GM18870 (cell line): Measurements from ENCODE around the gene POTEE.
"Not testable (repeated sequence)": the region's sequence is repeated elsewhere in the genome, so short reads cannot be mapped to it uniquely, and the experiment has no call there.

Experiments used
- ATAC-seq: cut with Tn5 transposase; IDR thresholded peaks from one replicate; pipeline ENCODE4 v1.9.1; 2021; ENCODE audit warnings: moderate library complexity; ENCODE audit not compliant: unreplicated experiment

Gene POTEE

GRCh38 chr2:131209030-131209772 is at the start of gene POTEE:
POTEE (plus strand) TSS chr2:131209536; CDS start chr2:131218403, 8,867 bp downstream.
- ATAC-seq = not testable (repeated sequence)

- not testable (repeated sequence) for ATAC-seq
Observed at GRCh38 chr2:131165562-131165961, 43.8 kb upstream of the POTEE start.

DNA sequence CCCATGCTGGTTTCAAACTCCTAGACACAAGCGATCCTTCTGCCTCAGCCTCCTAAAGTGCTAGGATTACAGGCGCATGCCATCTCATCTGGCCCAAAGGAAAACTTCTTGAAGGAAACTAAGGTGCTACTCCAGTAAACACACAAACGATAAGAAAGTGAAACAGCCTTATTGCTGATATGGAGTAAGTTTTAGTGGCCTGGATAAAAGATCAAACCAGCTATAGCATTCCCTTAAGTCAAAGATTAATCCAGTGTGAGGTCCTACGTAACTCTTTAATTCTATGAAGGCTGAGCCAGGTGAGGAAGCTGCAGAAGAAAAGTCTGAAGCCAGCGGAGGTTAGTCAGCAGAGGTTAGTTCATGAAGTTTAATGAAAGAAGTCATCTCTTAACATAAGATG is 40.8 kb upstream of the POTEE start:
- no peak for ATAC-seq

DNA sequence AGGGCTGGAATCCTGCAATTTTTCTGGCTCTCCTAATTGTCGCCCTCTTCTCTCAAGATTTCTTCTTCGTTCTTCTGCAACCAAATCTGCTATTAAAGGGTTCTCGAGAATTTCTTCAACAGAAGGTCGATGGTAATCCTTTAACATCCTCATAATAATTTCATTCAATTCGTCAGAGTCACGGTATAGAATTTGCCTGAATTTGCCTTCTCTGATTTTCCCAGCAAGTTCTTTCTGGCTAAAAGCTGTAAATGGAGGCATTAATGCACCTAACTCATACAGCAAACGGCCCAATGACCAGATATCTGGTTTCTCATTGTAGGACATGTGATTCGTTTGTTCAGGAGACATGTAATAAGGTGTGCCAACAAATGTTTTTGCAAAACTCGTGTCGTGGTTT is 31.3 kb upstream of the POTEE start:
- ATAC-seq = not testable (repeated sequence)

GRCh38 chr2:131178721-131179418 is 30.5 kb upstream of the POTEE start:
- not testable (repeated sequence) for ATAC-seq

- ATAC-seq = not testable (repeated sequence)
Observed at GRCh38 chr2:131181451-131181850, 27.9 kb upstream of the POTEE start.

- ATAC-seq = not testable (repeated sequence)
Observed at GRCh38 chr2:131193421-131193820, 15.9 kb upstream of the POTEE start.

- not testable (repeated sequence) for ATAC-seq
Observed at GRCh38 chr2:131196186-131196585, 13.2 kb upstream of the POTEE start.

GRCh38 chr2:131201098-131201497 is 8.2 kb upstream of the POTEE start:
- no peak for ATAC-seq

GRCh38 chr2:131207839-131208238 is 1.5 kb upstream of the POTEE start:
- ATAC-seq = not testable (repeated sequence)

DNA sequence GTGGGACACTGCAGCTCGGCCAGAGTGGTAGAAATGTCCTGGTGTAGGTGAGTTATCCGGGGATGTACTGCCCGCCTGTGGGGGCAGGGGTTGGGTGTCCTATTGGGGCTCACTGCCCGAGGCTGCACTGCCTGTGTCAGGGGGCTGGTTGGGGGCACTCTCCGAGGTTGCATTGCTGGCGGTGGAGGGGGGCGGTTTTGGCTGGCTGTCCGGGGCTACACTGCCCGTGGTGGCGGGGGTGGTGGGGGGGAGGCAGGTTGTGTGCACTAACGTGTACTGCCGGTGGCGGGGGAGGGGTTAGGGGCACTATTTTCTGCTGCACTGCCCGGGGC is 403 bp downstream of the POTEE start:
- not testable (repeated sequence) for ATAC-seq

GRCh38 chr2:131210434-131211211 is 1.3 kb downstream of the POTEE start:
- ATAC-seq = not testable (repeated sequence)

DNA sequence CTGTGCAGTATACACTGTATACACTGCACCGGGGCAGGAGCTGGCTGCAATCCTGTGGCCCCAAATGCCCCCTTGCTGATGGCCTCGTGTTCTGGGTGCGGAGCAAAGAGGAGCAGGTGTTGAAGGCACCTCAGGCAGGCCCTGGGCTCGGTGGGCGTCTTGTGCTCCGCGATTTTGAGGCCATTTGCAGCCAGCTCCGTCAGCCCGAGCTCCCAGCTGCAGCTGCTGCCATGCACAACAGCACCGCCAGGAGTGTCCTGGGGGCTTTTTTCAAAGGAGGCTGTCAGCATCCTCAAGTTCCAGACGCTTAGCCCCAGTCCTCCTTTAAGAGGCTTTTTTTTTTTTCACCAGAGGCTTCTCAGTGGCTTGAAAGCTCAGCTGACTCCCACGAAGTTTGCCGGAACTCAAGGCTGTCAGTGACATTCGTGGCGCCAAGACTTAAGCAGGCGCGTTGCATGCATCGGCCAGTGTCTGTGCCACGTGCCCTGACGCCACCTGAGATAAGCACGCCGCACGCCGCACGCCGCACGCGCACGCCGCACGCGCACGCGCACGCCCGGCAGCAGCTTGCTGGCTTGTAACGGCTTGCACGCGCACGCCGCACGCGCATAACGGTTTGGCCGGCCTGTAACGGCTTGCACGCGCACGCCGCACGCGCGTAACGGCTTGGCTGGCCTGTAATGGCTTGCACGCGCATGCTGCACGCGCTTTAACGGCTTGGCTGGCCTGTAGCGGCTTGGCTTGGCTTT is 8.1 kb downstream of the POTEE start:
- not testable (repeated sequence) for ATAC-seq

DNA sequence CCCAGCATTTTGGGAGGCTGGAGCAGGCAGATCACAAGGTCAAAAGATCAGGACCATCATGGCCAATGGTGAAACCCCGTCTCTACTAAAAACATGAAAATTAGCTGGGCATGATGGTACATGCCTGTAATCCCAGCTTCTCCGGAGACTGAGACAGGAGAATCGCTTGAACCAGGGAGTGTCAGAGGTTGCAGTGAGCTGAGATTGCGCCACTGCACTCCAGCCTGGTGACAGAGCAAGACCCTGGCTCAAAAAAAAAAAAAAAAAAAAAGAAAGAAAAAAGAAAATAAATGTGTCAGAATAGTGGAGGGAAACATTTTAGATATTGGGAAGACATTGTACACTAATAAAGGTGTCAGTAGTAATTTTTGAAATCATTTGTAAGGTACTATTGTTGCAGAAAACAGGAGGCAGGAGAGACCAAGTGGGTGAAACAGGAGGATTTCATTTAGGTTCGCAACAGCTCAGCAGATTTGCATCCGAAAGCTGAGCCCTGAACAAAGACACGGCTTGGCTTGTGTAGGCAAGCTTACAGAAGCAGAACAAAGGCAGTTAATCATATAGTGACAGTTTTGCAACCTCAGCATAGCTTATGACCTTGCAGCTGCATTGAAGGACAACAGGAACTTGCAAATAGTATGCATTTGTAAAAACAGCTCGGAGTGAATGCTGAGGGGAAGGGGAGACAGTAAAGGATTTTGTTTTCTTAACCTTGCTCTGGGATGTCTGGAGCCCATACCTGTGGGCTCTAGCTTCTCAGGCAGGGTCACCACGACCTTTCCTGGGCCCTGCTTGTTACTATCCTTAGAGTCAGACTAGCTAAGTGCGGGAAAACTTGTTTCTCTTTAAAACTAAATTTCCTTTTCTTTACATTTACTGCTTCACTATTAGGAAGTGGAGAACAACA is 26.5 kb downstream of the POTEE start:
- not testable (repeated sequence) for ATAC-seq
